Central memory CD4-positive, alpha-beta T cell (primary cell): ENCODE measurements around the gene RAB31.

Source experiments
- DNase-seq: peaks from one replicate; pipeline ENCODE4 v3.0.0; 2022

RAB31 gene

GRCh38 chr18:9714266-9715087 lies 6.4 kb downstream of the RAB31 start:
- no peak for DNase-seq

GRCh38 chr18:9715088-9715343 lies 6.9 kb downstream of the RAB31 start:
- no peak for DNase-seq

- no peak for DNase-seq
Observed at GRCh38 chr18:9715978-9716774, 8.1 kb downstream of the RAB31 start.

GRCh38 chr18:9716780-9717563 lies 8.9 kb downstream of the RAB31 start:
- DNase-seq = no peak

- no peak for DNase-seq
Observed at GRCh38 chr18:9719421-9719981, 11.4 kb downstream of the RAB31 start.

- no peak for DNase-seq
Observed at GRCh38 chr18:9720327-9720726, 12.2 kb downstream of the RAB31 start.

GRCh38 chr18:9721893-9722550 lies 13.9 kb downstream of the RAB31 start:
- no peak for DNase-seq

- no peak for DNase-seq
Observed at GRCh38 chr18:9722691-9723090, 14.6 kb downstream of the RAB31 start.

GRCh38 chr18:9724797-9725585 lies 16.9 kb downstream of the RAB31 start:
- no peak for DNase-seq

DNA sequence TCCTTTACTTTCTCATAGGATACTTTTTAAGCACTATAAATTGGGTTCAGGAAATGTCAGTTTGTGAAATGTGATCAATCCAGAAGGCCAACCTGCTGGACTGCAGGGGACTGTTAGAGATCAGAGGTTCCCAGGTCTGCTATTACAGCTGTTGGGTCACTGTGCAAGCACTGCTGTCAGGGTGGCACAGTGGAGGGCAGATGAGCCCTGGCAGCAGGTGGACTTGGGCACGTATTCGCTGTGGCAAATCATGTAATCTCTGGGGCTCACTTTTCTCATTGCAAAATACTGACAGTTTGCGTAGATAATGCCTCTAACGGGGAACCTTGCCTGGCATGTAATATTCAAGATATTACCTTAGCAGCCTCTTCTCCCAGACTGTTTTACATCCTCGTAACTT lies 18.1 kb downstream of the RAB31 start:
- DNase-seq = no peak

DNA sequence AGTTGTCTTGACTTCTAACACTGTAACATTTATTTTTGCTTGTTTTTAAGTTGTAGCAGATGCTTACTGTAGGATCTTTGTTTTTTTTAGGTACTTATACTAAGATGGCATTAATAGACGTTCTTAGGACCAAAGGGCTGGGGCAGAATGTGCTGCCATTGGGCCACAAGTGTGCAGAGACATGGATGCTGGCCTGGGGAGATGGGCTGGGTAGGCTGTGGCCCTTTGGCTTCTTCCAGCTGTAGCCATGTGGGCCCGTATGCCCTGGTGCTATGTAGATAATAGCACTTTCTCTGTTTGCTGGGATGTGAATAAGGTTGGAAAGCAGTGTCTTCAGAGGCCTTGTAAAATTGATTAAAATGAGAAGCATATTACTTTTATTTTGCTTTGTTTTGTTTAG lies 18.8 kb downstream of the RAB31 start:
- DNase-seq = no peak

DNA sequence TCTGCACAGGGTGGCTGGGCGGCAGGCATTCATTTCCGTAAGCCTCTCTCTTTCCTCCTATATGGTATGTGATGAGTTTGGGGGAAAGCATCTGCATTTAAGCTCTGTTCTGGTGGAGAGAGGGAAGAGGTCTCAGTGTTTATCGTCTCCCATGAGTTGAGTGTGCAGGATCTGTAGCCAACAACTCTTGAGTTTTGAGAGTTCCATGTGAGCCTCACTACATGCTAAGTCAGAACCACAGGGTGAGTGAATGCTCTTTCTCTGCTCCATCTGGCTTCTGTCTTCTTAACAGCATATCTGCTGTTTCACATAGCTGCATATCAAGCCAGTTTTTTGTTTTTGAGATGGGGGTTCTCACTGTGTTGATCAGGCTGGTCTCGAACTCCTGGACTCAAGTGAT lies 22.7 kb downstream of the RAB31 start:
- DNase-seq = no peak

- no peak for DNase-seq
Observed at GRCh38 chr18:9731380-9731779, 23.3 kb downstream of the RAB31 start.

- DNase-seq = no peak
Observed at GRCh38 chr18:9732031-9732430, 23.9 kb downstream of the RAB31 start.

DNA sequence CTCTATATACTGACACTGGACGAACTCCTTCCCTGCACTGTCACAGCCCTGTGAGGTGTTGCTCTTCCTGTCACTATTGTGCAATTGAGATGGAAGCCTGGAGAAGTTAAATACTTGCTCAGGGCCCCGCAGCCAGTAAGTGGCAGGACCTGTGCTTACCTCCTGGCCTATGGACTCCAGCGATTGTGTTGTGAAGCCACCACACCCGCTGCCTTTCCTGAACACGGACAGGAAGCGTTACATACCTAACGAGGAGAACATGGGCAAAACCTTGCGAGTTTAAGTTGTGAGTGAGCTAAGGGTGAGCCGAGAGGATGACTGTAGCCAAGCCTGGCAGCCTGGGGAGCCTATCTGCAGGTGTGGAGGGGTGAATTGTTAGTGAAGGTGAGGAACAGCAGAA lies 26.1 kb downstream of the RAB31 start:
- DNase-seq = no peak

DNA sequence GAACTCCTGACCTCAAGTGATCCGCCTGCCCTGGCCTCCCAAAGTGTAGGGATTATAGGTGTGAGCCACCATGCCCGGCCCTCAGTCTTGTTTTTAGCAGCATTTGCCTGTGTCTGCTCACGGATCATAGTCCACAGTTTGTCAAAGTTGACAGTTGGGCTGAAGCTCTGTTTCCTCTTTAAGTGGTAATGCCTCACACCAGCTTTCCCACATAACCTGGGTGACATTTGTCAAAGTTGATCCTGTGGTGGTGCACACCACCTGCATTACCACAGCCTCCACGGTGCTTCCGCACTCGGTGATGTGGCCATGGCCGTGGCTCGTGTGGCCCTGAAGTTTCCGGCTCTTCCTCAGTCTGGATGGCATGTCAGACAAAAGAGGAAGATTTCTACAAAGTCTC lies 27.1 kb downstream of the RAB31 start:
- DNase-seq = no peak

- no peak for DNase-seq
Observed at GRCh38 chr18:9735879-9736278, 27.8 kb downstream of the RAB31 start.

GRCh38 chr18:9736286-9736835 lies 28.3 kb downstream of the RAB31 start:
- no peak for DNase-seq

- no peak for DNase-seq
Observed at GRCh38 chr18:9737006-9737405, 28.9 kb downstream of the RAB31 start.

DNA sequence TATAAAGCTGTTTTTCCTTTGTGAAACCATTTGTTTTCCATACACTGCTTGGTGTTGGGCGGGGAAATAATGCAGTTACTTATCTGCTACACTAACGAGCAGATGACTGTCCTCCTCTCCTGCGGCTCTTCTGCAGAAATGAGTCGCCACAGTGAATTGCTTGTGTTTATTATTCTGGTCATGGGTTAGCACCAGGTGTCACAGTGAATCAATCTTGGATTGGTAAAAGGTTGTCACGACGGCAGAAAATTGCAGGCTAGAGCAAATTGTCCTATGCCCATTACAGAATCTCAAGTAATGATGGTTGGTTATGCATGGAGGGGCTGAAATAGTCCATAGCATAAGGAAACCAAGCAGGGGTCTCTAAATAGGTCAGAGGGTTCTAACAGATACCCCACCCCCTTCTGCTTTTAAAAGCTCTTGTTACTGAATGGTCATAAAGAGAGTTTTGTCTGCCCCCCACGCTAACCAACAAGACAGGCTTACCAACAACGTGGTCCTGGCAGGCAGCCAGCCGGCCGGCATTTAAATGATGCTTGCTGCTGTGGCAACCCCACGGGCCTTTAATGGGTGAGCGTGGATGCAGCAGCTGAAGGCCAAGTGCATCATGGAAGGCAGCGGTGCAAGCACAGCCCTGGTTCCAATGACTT lies 29.5 kb downstream of the RAB31 start:
- no peak for DNase-seq
